GM23338 (cell line): ENCODE measurements around the gene GAB2. TPM values are rescaled to one million over a fixed set of nuclear protein-coding genes. Genes with fewer than 3 reads are reported as not detected.

Source experiments
- ATAC-seq: fragments of 200-7000 bp; cut with Tn5 transposase; 3 replicates; pipeline ENCODE4 v1.9.1; 2020
- DNase-seq: peaks from one replicate; pipeline ENCODE4 v3.0.0-alpha.2; 2015; ENCODE audit warnings: low spot score
- H2AFZ ChIP-seq: fragments of 200-600 bp; sonication (generic); 2 replicates; pipeline ENCODE4 v1.8.0; 2016; ENCODE audit warnings: antibody characterized with exemption, mild to moderate bottlenecking, moderate library complexity
- H3F3A ChIP-seq: fragments of 200-600 bp; sonication (generic); replicated peaks from 2 replicates; pipeline ENCODE4 v1.8.0; 2017; ENCODE audit warnings: antibody characterized with exemption, mixed run types, low read depth
- H3K27ac ChIP-seq: fragments of 200-600 bp; sonication (generic); 2 replicates; pipeline ENCODE4 v1.6.1; 2016; ENCODE audit warnings: low read depth
- H3K27me3 ChIP-seq: fragments of 200-600 bp; sonication (generic); 2 replicates; pipeline ENCODE4 v1.8.0; 2016; ENCODE audit warnings: mild to moderate bottlenecking, mixed run types, moderate library complexity; ENCODE audit not compliant: insufficient read depth
- H3K36me3 ChIP-seq: fragments of 200-600 bp; sonication (generic); 2 replicates; pipeline ENCODE4 v1.8.0; 2016; ENCODE audit warnings: mild to moderate bottlenecking; ENCODE audit not compliant: insufficient read depth
- H3K4me1 ChIP-seq: fragments of 200-600 bp; sonication (generic); 2 replicates; pipeline ENCODE4 v1.8.0; 2016; ENCODE audit warnings: mild to moderate bottlenecking, moderate library complexity; ENCODE audit not compliant: insufficient read depth
- H3K4me2 ChIP-seq: fragments of 200-600 bp; sonication (generic); 2 replicates; pipeline ENCODE4 v1.7.1; 2017; ENCODE audit warnings: mixed run types
- H3K4me3 ChIP-seq: fragments of 200-600 bp; sonication (generic); 2 replicates; pipeline ENCODE4 v1.6.1; 2016; ENCODE audit warnings: mixed run types
- H3K79me2 ChIP-seq: fragments of 200-600 bp; sonication (generic); replicated peaks from 2 replicates; pipeline ENCODE4 v1.8.0; 2017; ENCODE audit warnings: mild to moderate bottlenecking; ENCODE audit not compliant: insufficient read depth
- H3K9me2 ChIP-seq: fragments of 200-600 bp; sonication (generic); 2 replicates; pipeline ENCODE4 v1.8.0; 2017; ENCODE audit not compliant: insufficient read depth
- H4K20me1 ChIP-seq: fragments of 200-600 bp; sonication (generic); replicated peaks from 2 replicates; pipeline ENCODE4 v1.8.0; 2017; ENCODE audit warnings: mild to moderate bottlenecking; ENCODE audit not compliant: insufficient read depth
- H3K27ac Mint-ChIP-seq: 2 replicates; pipeline ENCODE4 v1.8.0; 2020; ENCODE audit warnings: inconsistent platforms, mild to moderate bottlenecking, moderate library complexity, mixed read lengths
- H3K27me3 Mint-ChIP-seq: 3 replicates; pipeline ENCODE4 v1.8.0; 2022; ENCODE audit warnings: low read depth, mild to moderate bottlenecking, moderate library complexity, mixed read lengths, inconsistent platforms; ENCODE audit not compliant: insufficient read depth, poor library complexity
- H3K36me3 Mint-ChIP-seq: 3 replicates; pipeline ENCODE4 v1.8.0; 2021; ENCODE audit warnings: low read depth, mild to moderate bottlenecking, inconsistent platforms, moderate library complexity, mixed read lengths
- H3K4me1 Mint-ChIP-seq: 3 replicates; pipeline ENCODE4 v1.8.0; 2020; ENCODE audit warnings: mild to moderate bottlenecking, inconsistent platforms, mixed read lengths
- H3K4me3 Mint-ChIP-seq: 3 replicates; pipeline ENCODE4 v1.8.0; 2021; ENCODE audit warnings: moderate library complexity, mild to moderate bottlenecking, inconsistent platforms, mixed read lengths
- H3K9me3 Mint-ChIP-seq: 3 replicates; pipeline ENCODE4 v1.8.0; 2020; ENCODE audit warnings: moderate library complexity, mild to moderate bottlenecking, inconsistent platforms, mixed read lengths
- CREB1 ChIP-seq: fragments of 250-450 bp; sonication (Bioruptor Pico); IDR thresholded peaks from 2 replicates; pipeline ENCODE4 v1.5.0; 2020; ENCODE audit warnings: low read depth, mild to moderate bottlenecking, moderate library complexity
- CTCF ChIP-seq, 2 experiments: fragments of 200-600 bp in 1 of 2; sonication (generic) in 1 of 2; conservative IDR thresholded peaks; 2 replicates each; pipeline versions ENCODE4 v1.5.1 to v1.6.1; 2016 to 2017; ENCODE audit warnings: antibody characterized with exemption in 2 of 2, low read depth in 2 of 2, mild to moderate bottlenecking in 2 of 2, moderate library complexity in 1 of 2
- EZH2 ChIP-seq: fragments of 200-600 bp; sonication (generic); IDR thresholded peaks from one replicate; pipeline ENCODE4 v1.8.0; 2017; ENCODE audit warnings: antibody characterized with exemption, mild to moderate bottlenecking, low read depth; ENCODE audit not compliant: unreplicated experiment
- EZH2phosphoT487 ChIP-seq: fragments of 200-600 bp; sonication (generic); IDR thresholded peaks from one replicate; pipeline ENCODE4 v1.8.1; 2018; ENCODE audit warnings: antibody characterized with exemption; ENCODE audit not compliant: unreplicated experiment
- JUNB ChIP-seq: IDR thresholded peaks from one replicate; pipeline ENCODE4 v1.6.1; 2016; ENCODE audit warnings: antibody characterized with exemption; ENCODE audit not compliant: unreplicated experiment
- NANOG ChIP-seq: IDR thresholded peaks from 2 replicates; pipeline ENCODE4 v1.6.1; 2016; ENCODE audit warnings: antibody characterized with exemption, borderline replicate concordance
- POLR2AphosphoS5 ChIP-seq: IDR thresholded peaks from 2 replicates; pipeline ENCODE4 v1.6.1; 2016; ENCODE audit warnings: antibody characterized with exemption, low read depth
- STAT1 ChIP-seq: IDR thresholded peaks from one replicate; pipeline ENCODE4 v1.6.1; 2016; ENCODE audit warnings: antibody characterized with exemption; ENCODE audit not compliant: unreplicated experiment
- ZNF114 ChIP-seq: fragments of 250-450 bp; sonication (Bioruptor Pico); IDR thresholded peaks from 2 replicates; pipeline ENCODE4 v1.5.0; 2020; ENCODE audit warnings: mild to moderate bottlenecking, moderate library complexity
- ZNF331 ChIP-seq: fragments of 250-450 bp; sonication (Bioruptor Pico); IDR thresholded peaks from 2 replicates; pipeline ENCODE4 v1.5.0; 2020; ENCODE audit warnings: low read depth, mild to moderate bottlenecking, moderate library complexity
- ZNF462 ChIP-seq: fragments of 250-450 bp; sonication (Bioruptor Pico); IDR thresholded peaks from 2 replicates; pipeline ENCODE4 v1.5.0; 2020; ENCODE audit warnings: mild to moderate bottlenecking, moderate library complexity
- polyA plus RNA-seq: library from polyadenylated mRNA; unstranded; fragments of >200 nt; fragmentation: Nextera tagmentation; extraction: Ambion mirVana; gene quantifications from 2 replicates; pipeline ENCODE4 v1.2.1, GENCODE V29; 2016
- total RNA-seq: library from RNA; depleted of rRNA; stranded (reverse); fragments of >200 nt; shearing (Covaris generic); gene quantifications from 2 replicates; pipeline ENCODE4 v1.2.3, GENCODE V29; 2014
- TF ChIP-seq, protein P1 (sequence below): IDR thresholded peaks from 2 replicates; pipeline ENCODE4 v1.6.1; 2016; ENCODE audit warnings: antibody characterized with exemption
- TF ChIP-seq, protein P2 (sequence below): IDR thresholded peaks from one replicate; pipeline ENCODE4 v1.6.1; 2018; ENCODE audit warnings: antibody characterized with exemption; ENCODE audit not compliant: unreplicated experiment

GAB2 gene
- total and polyA plus RNA-seq, 2 experiments from 2014 or later: 2.0 to 10.8 TPM

DNA sequence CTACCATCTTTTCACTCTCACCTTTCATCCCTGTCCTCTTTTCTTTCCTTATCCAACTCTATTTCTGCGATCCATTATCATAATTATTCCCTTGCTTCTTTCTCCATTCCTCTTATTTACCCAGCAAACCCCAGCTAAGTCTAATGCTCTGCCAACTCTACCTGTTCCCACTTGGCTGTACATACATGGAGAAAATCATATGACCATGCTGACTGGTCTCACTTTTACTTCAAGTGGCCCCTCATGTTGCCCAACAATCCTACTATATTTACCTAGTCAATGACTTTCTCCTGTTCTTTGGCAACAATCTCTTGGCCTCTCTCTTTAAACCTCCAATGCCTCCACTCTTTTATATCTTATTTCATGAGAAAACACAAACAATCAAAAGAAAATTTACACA lies 134.8 kb downstream of the GAB2 start:
- Histone ChIP-seq H3K27ac (no peak overlapping the region), H2AFZ (no peak overlapping the region), H4K20me1 (no peaks in the 10 kb centered on the region; the same call in 1 of the 2 replicates), H3K4me3 (no peak overlapping the region), H3F3A (no peaks in the 10 kb centered on the region), H3K4me1 (no peaks in the 10 kb centered on the region), H3K27me3 (no peaks in the 10 kb centered on the region), H3K79me2 (no peaks in the 10 kb centered on the region), H3K36me3 (no peaks in the 10 kb centered on the region), H3K9me2 (no peaks in the 10 kb centered on the region), H3K4me2 (no peak overlapping the region)
- Mint-ChIP-seq H3K36me3 (peaks cover 2% of the 10 kb centered on the region; the same call in 1 of the 3 replicates), H3K4me1 (peaks cover 2% of the 10 kb centered on the region; the same call in 1 of the 3 replicates), H3K4me3 (no peak overlapping the region), H3K27ac (no peak overlapping the region), H3K9me3 (no peaks in the 10 kb centered on the region; the same call in 2 of the 3 replicates), H3K27me3 (no peaks in the 10 kb centered on the region)
- no peak for DNase-seq
- ATAC-seq: no peak
- TF ChIP-seq JUNB: no peak
- no peak for TF ChIP-seq ZNF462 (CRISPR knock-in tag)
- no peak for TF ChIP-seq STAT1
- no peak for TF ChIP-seq POLR2AphosphoS5
- no peak for TF ChIP-seq CREB1 (CRISPR knock-in tag)
- TF ChIP-seq, protein P1, sequence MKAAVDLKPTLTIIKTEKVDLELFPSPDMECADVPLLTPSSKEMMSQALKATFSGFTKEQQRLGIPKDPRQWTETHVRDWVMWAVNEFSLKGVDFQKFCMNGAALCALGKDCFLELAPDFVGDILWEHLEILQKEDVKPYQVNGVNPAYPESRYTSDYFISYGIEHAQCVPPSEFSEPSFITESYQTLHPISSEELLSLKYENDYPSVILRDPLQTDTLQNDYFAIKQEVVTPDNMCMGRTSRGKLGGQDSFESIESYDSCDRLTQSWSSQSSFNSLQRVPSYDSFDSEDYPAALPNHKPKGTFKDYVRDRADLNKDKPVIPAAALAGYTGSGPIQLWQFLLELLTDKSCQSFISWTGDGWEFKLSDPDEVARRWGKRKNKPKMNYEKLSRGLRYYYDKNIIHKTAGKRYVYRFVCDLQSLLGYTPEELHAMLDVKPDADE: no peak
- TF ChIP-seq, protein P2, sequence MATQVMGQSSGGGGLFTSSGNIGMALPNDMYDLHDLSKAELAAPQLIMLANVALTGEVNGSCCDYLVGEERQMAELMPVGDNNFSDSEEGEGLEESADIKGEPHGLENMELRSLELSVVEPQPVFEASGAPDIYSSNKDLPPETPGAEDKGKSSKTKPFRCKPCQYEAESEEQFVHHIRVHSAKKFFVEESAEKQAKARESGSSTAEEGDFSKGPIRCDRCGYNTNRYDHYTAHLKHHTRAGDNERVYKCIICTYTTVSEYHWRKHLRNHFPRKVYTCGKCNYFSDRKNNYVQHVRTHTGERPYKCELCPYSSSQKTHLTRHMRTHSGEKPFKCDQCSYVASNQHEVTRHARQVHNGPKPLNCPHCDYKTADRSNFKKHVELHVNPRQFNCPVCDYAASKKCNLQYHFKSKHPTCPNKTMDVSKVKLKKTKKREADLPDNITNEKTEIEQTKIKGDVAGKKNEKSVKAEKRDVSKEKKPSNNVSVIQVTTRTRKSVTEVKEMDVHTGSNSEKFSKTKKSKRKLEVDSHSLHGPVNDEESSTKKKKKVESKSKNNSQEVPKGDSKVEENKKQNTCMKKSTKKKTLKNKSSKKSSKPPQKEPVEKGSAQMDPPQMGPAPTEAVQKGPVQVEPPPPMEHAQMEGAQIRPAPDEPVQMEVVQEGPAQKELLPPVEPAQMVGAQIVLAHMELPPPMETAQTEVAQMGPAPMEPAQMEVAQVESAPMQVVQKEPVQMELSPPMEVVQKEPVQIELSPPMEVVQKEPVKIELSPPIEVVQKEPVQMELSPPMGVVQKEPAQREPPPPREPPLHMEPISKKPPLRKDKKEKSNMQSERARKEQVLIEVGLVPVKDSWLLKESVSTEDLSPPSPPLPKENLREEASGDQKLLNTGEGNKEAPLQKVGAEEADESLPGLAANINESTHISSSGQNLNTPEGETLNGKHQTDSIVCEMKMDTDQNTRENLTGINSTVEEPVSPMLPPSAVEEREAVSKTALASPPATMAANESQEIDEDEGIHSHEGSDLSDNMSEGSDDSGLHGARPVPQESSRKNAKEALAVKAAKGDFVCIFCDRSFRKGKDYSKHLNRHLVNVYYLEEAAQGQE: no peak
- TF ChIP-seq ZNF331 (CRISPR knock-in tag): no peak
- no peak for TF ChIP-seq EZH2
- no peak for TF ChIP-seq EZH2phosphoT487
- TF ChIP-seq ZNF114 (CRISPR knock-in tag): no peak
- TF ChIP-seq CTCF (conservative IDR thresholded peaks at IDR 0.05; ENCODE audit: low read depth in 2 of 2): no peak
- TF ChIP-seq NANOG: no peak
